GM18868 (cell line): ENCODE results near the gene TRIM67.

Source experiments
- ATAC-seq: cut with Tn5 transposase; IDR thresholded peaks from one replicate; pipeline ENCODE4 v1.9.1; 2021; ENCODE audit warnings: mild to moderate bottlenecking, moderate library complexity; ENCODE audit not compliant: unreplicated experiment

TRIM67 gene

GRCh38 chr1:231182317-231182716, 20.5 kb downstream of the TRIM67 start:
- ATAC-seq: no peak

DNA sequence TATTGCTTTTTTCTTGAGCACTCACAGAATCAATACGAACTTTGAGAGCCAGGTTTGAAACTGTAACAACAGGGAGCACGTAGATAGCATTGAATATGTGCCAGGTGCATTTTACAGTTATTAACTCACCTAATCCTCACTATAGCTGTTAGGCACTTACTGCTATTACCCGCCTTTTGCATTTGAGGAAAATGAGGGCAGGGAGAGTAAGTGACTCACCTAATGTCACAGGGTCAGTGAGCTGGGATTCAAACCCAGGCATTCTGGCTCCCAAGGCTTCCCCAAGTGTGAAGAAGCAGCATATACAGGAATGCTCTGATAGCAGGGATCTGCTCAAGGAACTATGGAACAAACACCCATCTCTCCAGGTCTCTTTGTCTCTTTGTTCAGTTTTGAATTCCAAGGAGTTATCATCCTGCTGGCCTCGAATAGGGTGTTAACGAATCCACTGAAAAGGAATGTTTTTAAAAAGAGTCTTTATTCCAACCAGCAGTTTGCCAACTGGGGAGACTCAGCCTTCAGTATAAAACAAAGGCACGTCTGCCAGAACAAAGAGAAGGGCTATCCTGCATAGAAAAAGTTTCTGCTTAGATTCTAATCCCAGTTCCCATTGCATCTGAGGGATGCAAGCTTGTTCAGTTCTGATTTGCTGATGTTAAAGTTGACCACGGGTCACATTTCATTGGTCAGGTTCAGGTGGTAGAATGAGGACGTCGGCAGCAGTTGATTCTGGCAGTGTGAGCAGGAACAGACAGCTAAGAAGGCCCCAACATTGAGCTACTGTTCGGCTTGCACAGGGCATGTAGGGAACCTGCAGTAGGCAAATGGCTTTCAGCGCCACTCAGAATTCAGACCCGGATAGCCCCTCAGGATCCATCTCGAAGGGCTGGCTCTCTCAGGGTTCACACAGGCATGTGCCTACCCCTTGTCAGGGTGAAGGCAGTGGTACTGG, 22.1 kb downstream of the TRIM67 start:
- ATAC-seq: no peak

- no peak for ATAC-seq
These were observed 23.0 kb downstream of the TRIM67 start for GRCh38 chr1:231184891-231185290.

- ATAC-seq: no peak
These were observed 23.5 kb downstream of the TRIM67 start for GRCh38 chr1:231185391-231185790.

- no peak for ATAC-seq
These were observed 24.7 kb downstream of the TRIM67 start for GRCh38 chr1:231186356-231187115.

GRCh38 chr1:231187571-231187970, 25.7 kb downstream of the TRIM67 start:
- no peak for ATAC-seq

DNA sequence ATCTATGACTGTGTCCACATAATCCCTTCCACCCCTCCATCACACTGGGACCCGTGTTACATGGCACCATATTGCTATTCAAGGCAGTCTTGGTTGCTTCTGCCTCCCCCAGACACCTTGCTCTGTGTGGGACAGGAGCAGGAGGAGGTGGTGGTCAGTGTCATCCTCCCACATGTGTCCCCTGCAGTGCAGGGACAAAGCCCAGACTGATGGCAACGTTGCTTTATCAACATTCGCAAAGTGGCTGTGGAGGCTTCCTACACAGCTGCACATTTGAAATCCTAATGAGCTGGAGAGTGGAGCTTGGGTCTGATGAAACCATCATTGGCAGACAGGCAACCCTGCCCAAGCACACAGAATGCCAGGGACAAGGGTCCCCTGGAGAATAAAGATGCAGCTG, 26.2 kb downstream of the TRIM67 start:
- ATAC-seq: no peak

DNA sequence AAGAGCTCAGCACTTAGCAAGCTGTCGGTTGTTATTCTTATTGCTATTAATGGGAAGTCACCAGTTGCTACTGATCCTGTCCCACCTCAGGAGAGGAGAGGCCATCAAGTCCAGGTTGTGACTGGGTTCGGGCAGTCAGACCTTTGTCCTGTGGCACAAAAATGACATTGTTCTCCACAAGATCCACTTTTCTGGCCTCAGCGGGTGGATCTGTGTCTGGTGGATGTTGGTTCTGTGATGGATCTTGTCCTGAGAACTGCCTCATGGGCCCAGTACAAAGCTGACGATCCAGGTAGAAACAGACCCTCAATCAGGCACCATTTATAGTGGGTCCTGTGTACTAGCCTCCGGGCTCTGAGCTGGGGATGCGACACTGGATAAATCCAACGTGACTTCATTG, 26.9 kb downstream of the TRIM67 start:
- no peak for ATAC-seq

DNA sequence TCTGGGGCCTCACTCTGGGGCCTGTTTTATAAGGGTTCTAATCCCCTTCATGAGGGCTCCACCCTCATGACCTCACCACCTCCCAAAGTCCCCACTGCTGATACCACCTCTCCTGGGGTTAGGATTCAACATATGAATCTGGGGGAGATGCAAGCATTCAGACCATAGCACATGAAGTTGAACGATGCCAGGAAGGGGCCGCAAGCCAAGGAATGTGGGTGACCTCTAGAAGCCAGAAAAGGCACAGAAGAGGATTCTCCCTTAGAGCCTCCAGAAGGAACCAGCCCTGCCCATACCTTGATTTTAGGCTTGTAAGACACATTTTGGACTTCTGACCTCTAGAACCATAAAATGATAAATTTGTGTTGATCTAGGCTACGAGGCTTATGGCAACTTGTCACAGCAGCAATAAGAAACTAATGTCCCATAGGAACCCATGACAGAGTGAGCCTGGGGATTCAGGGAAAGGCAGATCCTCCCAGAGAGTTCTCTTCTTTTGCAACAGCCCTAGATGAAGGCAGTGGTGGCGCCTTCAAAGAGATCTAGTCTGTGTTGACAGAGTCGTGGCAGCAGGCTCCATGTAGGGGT, 27.9 kb downstream of the TRIM67 start:
- ATAC-seq: no peak

DNA sequence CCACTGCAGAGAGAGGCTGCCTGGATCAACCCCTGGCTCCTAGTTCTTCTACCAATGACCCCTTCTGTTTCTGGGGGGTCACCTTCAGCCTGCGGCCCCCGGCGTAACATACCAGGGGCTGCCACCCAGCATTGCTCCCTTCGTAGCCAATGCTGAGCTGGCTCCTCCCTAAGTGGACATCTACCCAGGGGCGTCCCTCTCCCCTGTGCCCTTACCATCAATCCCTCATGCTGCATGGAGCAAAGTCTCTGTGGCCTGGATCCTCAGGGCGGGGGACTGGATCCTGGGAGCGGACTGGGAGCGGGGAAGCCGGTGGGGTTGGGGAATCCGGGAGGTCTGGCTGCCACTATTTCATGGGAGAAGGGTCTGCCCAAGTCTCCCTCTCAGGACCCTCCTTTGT, 28.6 kb downstream of the TRIM67 start:
- no peak for ATAC-seq

DNA sequence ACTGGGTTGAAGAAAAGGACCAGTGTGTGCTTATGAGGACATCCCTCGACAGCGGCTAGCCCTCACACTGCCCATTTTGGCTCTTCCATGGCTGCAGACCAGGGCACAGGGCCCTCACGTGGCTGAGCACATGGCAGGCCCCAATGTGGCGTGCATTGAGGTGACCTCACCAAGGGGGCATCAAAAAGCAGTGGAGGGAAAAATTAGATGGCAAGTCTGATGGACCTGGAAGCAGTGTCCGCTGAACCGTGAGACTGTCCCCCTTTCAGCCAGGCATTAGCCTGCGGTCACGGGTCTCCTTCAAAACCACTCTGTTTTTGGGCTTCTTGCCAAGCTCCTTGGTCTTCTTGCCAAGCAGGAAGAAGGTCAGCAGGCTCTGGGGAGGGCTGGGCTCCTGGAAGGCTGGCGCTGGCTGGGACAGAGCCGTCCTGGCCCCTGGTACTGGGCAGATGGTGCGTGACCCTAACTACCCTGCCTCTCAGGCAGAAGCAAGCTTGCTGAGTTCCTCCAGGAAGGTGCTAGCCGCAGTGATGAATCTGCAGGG, 30.8 kb downstream of the TRIM67 start:
- no peak for ATAC-seq

GRCh38 chr1:231193710-231194340, 32.0 kb downstream of the TRIM67 start:
- no peak for ATAC-seq

DNA sequence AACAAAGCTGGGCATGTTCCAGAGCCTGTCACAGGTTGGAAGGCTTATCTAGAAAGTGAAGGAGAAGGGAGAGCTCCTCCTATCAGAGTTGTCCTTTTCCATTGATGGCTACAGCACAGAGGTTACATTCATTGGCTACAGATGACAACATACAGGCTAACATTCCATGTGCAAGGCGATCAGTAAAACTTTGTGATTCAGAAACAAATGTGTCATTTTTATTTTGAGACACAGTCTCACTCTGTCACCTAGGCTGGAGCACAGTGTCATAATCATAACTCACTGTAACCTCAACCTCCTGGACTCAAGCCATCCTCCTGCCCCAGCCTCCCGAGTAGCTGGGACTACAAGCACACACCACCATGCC, 32.6 kb downstream of the TRIM67 start:
- no peak for ATAC-seq

GRCh38 chr1:231194843-231195516, 33.1 kb downstream of the TRIM67 start:
- no peak for ATAC-seq

GRCh38 chr1:231196307-231196706, 34.4 kb downstream of the TRIM67 start:
- no peak for ATAC-seq

GRCh38 chr1:231196728-231197127, 34.9 kb downstream of the TRIM67 start:
- ATAC-seq: no peak

- no peak for ATAC-seq
These were observed 38.0 kb downstream of the TRIM67 start for GRCh38 chr1:231199868-231200267.

GRCh38 chr1:231200388-231201031, 38.7 kb downstream of the TRIM67 start:
- ATAC-seq: no peak

DNA sequence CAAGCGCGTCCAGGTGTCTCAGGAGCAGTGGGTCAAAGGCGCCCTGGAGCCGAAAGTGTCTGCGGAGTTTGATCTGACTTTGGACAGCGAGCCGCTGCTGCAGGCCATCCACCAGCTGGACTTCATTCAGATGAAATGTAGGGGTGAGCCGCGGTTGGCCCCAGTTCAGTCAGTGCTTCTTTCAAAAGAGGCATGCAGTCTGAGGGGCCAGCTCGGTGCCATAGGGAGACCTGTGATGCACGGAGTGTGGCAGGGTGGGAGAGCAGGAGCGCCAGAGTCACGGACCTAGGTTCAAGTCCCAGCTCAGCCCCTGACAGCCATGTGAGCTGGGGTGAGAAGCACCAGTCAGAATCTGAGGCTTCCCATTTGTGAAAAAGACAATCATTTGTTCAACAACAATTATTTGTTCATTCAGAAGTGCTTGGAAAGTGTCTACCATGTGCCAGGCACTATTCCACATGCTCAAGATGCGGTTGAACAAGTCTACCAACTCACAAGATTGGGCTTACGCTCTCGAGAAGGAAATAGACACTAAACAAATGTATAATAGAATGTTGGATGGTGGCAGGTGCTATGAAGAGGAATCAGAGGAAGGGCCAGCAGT, 39.6 kb downstream of the TRIM67 start:
- no peak for ATAC-seq
